MM.1S (cell line): ENCODE measurements around the gene PNPLA7.
"Not testable (repeated sequence)": the region's sequence is repeated elsewhere in the genome, so short reads cannot be mapped to it uniquely, and the experiment has no call there.

Experiments
- DNase-seq: peaks from one replicate; pipeline ENCODE4 v3.0.0-alpha.2; 2015
- H2AFZ ChIP-seq: fragments of 300-600 bp; sonication (generic); 2 replicates; pipeline ENCODE4 v1.6.0; 2016; ENCODE audit warnings: antibody characterized with exemption, low read length
- H3F3A ChIP-seq: fragments of 300-600 bp; sonication (generic); 2 replicates; pipeline ENCODE4 v1.6.1; 2016; ENCODE audit warnings: mild to moderate bottlenecking, antibody characterized with exemption, low read length, moderate library complexity, mixed read lengths; ENCODE audit not compliant: insufficient read depth
- H3K27ac ChIP-seq: fragments of 300-600 bp; sonication (generic); 2 replicates; pipeline ENCODE4 v1.5.1; 2016; ENCODE audit warnings: mild to moderate bottlenecking, low read length
- H3K27me3 ChIP-seq: fragments of 300-600 bp; sonication (generic); replicated peaks from 2 replicates; pipeline ENCODE4 v1.6.0; 2016; ENCODE audit warnings: low read length; ENCODE audit not compliant: insufficient read depth
- H3K36me3 ChIP-seq: fragments of 300-600 bp; sonication (generic); replicated peaks from 2 replicates; pipeline ENCODE4 v1.6.1; 2016; ENCODE audit warnings: mild to moderate bottlenecking, low read length, mixed read lengths; ENCODE audit not compliant: insufficient read depth
- H3K4me1 ChIP-seq: fragments of 300-600 bp; sonication (generic); 2 replicates; pipeline ENCODE4 v1.6.1; 2016; ENCODE audit warnings: low read length, mixed read lengths
- H3K4me2 ChIP-seq: fragments of 300-600 bp; sonication (generic); 2 replicates; pipeline ENCODE4 v1.6.0; 2016; ENCODE audit warnings: low read depth, low read length
- H3K4me3 ChIP-seq: fragments of 300-600 bp; sonication (generic); 2 replicates; pipeline ENCODE4 v1.5.1; 2016; ENCODE audit warnings: low read length, mixed read lengths
- H3K79me2 ChIP-seq: fragments of 300-600 bp; sonication (generic); 2 replicates; pipeline ENCODE4 v1.6.1; 2016; ENCODE audit warnings: mixed run types, low read length, mixed read lengths
- H3K9ac ChIP-seq: fragments of 300-600 bp; sonication (generic); 2 replicates; pipeline ENCODE4 v1.6.1; 2016; ENCODE audit warnings: low read length, mixed read lengths
- H3K9me2 ChIP-seq: fragments of 300-600 bp; sonication (generic); replicated peaks from 2 replicates; pipeline ENCODE4 v1.6.1; 2016; ENCODE audit warnings: mild to moderate bottlenecking, low read length, mixed read lengths; ENCODE audit not compliant: insufficient read depth
- H3K9me3 ChIP-seq: fragments of 300-600 bp; sonication (generic); replicated peaks from 2 replicates; pipeline ENCODE4 v1.6.1; 2016; ENCODE audit warnings: mild to moderate bottlenecking, low read length, mixed read lengths; ENCODE audit not compliant: insufficient read depth
- H4K20me1 ChIP-seq: fragments of 300-600 bp; sonication (generic); 2 replicates; pipeline ENCODE4 v1.6.1; 2016; ENCODE audit warnings: mild to moderate bottlenecking, low read length, moderate library complexity, mixed read lengths; ENCODE audit not compliant: insufficient read depth
- EZH2 ChIP-seq: fragments of 300-600 bp; sonication (generic); optimal IDR thresholded peaks from 2 replicates; pipeline ENCODE3; 2017; ENCODE audit warnings: low read depth, mild to moderate bottlenecking, antibody characterized with exemption, low read length, mixed read lengths
- EZH2phosphoT487 ChIP-seq: fragments of 300-600 bp; sonication (generic); IDR thresholded peaks from 2 replicates; pipeline ENCODE4 v1.6.1; 2018; ENCODE audit warnings: antibody characterized with exemption, low read length
- TF ChIP-seq, protein P1 (sequence below): fragments of 300-600 bp; sonication (generic); IDR thresholded peaks from 2 replicates; pipeline ENCODE4 v1.5.1; 2016; ENCODE audit warnings: antibody characterized with exemption, low read length, mixed read lengths

Gene PNPLA7

DNA sequence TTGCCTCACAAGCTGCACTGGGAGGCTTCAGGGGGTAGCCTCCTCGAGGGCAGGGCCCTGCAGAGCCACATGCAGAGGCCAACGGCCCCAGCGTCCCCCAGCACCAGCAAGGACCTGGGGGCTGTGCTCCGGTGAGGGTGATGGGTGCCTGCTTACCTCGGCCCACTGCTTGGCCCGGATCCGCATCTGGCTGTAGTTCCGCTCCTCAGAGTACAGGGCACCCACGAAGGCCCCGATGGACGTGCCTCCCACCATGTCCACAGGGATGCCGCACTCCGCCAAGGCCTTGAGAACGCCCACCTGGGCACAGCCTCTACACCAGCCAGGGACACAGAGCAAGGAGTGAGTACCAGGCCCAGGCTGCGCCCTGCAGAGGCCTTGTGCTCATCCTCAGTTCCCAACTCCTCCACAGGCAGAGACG, 83.0 kb downstream of the PNPLA7 start:
- Histone ChIP-seq H3K27me3 (peaks cover 18% of the 10 kb centered on the region; the same call in 1 of the 2 replicates), H3K79me2 (no peaks in the 10 kb centered on the region), H4K20me1 (no peaks in the 10 kb centered on the region), H3K4me1 (peaks cover 6% of the 10 kb centered on the region), H3K9ac (no peak overlapping the region), H3K36me3 (no peaks in the 10 kb centered on the region), H3F3A (0 out of 2 replicates have a peak, but pooled peaks cover 4% of the 10 kb centered on the region), H3K4me3 (no peak overlapping the region), H3K9me3 (no peaks in the 10 kb centered on the region), H3K9me2 (no peaks in the 10 kb centered on the region), H3K4me2 (no peak overlapping the region), H2AFZ (no peak overlapping the region), H3K27ac (no peak overlapping the region)
- no peak for TF ChIP-seq EZH2phosphoT487
- TF ChIP-seq, protein P1, sequence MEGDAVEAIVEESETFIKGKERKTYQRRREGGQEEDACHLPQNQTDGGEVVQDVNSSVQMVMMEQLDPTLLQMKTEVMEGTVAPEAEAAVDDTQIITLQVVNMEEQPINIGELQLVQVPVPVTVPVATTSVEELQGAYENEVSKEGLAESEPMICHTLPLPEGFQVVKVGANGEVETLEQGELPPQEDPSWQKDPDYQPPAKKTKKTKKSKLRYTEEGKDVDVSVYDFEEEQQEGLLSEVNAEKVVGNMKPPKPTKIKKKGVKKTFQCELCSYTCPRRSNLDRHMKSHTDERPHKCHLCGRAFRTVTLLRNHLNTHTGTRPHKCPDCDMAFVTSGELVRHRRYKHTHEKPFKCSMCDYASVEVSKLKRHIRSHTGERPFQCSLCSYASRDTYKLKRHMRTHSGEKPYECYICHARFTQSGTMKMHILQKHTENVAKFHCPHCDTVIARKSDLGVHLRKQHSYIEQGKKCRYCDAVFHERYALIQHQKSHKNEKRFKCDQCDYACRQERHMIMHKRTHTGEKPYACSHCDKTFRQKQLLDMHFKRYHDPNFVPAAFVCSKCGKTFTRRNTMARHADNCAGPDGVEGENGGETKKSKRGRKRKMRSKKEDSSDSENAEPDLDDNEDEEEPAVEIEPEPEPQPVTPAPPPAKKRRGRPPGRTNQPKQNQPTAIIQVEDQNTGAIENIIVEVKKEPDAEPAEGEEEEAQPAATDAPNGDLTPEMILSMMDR: no peak
- TF ChIP-seq EZH2: no peak
- DNase-seq: no peak

DNA sequence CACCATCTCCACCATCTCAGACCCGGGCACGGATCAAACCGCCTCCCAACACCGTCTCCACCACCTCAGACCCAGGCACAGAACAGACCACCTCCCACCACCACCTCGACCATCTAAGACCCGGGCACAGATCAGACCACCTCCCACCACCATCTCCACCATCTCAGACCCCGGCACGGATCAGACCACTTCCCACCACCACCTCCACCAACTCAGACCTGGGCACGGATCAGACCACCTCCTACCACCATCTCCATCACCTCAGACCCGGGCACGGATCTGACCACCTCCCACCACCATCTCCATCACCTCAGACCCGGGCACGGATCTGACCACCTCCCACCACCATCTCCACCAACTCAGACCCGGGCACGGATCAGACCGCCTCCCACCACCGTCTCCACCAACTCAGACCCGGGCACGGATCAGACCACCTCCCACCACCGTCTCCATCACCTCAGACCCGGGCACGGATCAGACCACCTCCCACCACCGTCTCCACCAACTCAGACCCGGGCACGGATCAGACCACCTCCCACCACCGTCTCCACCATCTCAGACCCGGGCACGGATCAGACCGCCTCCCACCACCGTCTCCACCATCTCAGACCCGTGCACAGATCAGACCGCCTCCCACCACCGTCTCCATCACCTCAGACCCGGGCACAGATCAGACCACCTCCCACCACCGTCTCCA, 83.7 kb downstream of the PNPLA7 start:
- not testable (repeated sequence) for H4K20me1 ChIP-seq, H2AFZ ChIP-seq, DNase-seq, H3K36me3 ChIP-seq, H3K4me3 ChIP-seq, H3K9me2 ChIP-seq, H3K4me1 ChIP-seq, H3K4me2 ChIP-seq, H3K27ac ChIP-seq, H3K9ac ChIP-seq, H3K79me2 ChIP-seq, H3K9me3 ChIP-seq, H3F3A ChIP-seq
- H3K27me3 ChIP-seq: peaks cover 21% of the 10 kb centered on the region; the same call in 1 of the 2 replicates

DNA sequence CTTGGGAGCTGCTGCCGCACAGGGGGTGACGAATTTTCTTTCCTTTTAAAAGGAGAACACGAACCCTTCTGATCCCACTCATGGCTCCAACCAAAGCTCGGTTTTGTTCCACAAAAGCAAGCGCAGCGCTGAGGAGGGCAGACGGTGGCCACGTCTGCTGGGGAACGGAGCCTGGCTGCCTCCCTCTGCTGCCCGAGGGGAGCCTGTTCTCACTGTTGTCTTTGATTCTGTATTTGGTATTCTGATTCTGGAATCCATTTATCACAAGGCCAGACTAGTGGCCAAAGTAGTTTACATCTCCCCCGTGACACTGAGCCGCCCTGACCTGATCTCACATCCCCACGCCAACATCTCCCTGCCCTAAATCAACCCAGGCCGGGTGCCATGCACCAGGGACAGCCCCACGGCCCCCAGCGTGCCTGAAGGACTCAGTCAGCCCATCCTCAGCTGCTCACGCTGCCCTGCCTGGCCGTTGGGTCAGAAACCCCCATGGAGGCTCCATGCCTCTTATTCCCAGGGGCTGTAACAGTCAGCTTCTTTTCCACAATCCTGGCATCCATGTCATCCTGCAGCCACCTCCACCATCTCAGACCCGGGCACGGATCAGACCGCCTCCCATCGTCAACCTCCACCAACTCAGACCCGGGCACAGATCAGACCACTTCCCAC, 84.3 kb downstream of the PNPLA7 start:
- H3K9ac ChIP-seq: no peak overlapping the region
- TF ChIP-seq, protein P1: no peak
- TF ChIP-seq EZH2phosphoT487 (no peak), EZH2 (no peak)
- DNase-seq: no peak
- H3K9me3 ChIP-seq: no peaks in the 10 kb centered on the region
- H2AFZ ChIP-seq: no peak overlapping the region
- peaks cover 4% of the 10 kb centered on the region for H3K4me1 ChIP-seq
- 0 out of 2 replicates have a peak, but pooled peaks cover 4% of the 10 kb centered on the region for H3F3A ChIP-seq
- H3K27me3 ChIP-seq: peaks cover 18% of the 10 kb centered on the region; the same call in 1 of the 2 replicates
- no peaks in the 10 kb centered on the region for H3K36me3 ChIP-seq
- H3K9me2 ChIP-seq: no peaks in the 10 kb centered on the region
- H3K4me2 ChIP-seq: no peak overlapping the region
- H4K20me1 ChIP-seq: no peaks in the 10 kb centered on the region
- no peak overlapping the region for H3K27ac ChIP-seq
- no peaks in the 10 kb centered on the region for H3K79me2 ChIP-seq
- H3K4me3 ChIP-seq: no peak overlapping the region
